ENCODE measurements around the gene CFAP299. TPM values are rescaled to one million over a fixed set of nuclear protein-coding genes. Genes with fewer than 3 reads are reported as not detected.
A peak's percentile ranks its signal among the peaks of the same experiment; 100 is the strongest.
"Not testable (repeated sequence)": the region's sequence is repeated elsewhere in the genome, so short reads cannot be mapped to it uniquely, and the experiment has no call there.

Gene CFAP299
- total and polyA plus RNA-seq, 4 donors = 2.8 to 30.2 (median 6.6) TPM

DNA sequence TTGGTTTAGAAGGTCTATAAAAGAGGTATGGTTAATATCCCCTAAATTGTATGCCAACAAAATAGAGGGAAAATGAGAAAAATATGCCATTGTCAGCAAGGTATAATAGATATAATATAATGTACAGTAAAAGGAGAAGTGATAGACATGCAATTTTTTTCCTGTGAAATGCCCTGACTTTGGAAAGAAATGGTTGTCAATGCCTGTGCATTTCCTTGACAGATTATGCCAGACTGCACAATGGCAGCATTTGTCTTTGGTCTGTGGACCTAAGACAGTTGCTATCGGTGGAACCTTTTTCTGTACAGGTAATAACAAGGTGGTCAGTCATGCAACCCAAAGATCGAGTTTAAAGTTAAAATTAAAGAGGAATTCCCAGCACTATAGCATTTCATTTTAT is 301.7 kb downstream of the CFAP299 start:
- Histone ChIP-seq H3K36me3 (ENCODE audit: control insufficient read depth in 4 of 4, insufficient read depth in 4 of 4, low read length in 4 of 4) (no peaks in the 10 kb centered on the region), H3K9me3 (ENCODE audit: control insufficient read depth in 4 of 4, insufficient read depth in 3 of 4, low read length in 3 of 4) (no peaks in the 10 kb centered on the region), H3K9ac (ENCODE audit: insufficient read depth in 1 of 2, low read length in 2 of 2) (no peak overlapping the region), H3K4me3 (no peak overlapping the region), H3K27me3 (ENCODE audit: control insufficient read depth in 3 of 3, insufficient read depth in 3 of 3, low read length in 2 of 3) (no peaks in the 10 kb centered on the region), H3K4me1 (ENCODE audit: control insufficient read depth in 5 of 5, insufficient read depth in 5 of 5, low read length in 5 of 5) (no peaks in the 10 kb centered on the region), H3K27ac (ENCODE audit: low read depth in 1 of 2, low read length in 1 of 2) (no peak overlapping the region)
- no peak for ATAC-seq (ENCODE audit: insufficient read depth, low FRiP score)
- TF ChIP-seq, protein P1, sequence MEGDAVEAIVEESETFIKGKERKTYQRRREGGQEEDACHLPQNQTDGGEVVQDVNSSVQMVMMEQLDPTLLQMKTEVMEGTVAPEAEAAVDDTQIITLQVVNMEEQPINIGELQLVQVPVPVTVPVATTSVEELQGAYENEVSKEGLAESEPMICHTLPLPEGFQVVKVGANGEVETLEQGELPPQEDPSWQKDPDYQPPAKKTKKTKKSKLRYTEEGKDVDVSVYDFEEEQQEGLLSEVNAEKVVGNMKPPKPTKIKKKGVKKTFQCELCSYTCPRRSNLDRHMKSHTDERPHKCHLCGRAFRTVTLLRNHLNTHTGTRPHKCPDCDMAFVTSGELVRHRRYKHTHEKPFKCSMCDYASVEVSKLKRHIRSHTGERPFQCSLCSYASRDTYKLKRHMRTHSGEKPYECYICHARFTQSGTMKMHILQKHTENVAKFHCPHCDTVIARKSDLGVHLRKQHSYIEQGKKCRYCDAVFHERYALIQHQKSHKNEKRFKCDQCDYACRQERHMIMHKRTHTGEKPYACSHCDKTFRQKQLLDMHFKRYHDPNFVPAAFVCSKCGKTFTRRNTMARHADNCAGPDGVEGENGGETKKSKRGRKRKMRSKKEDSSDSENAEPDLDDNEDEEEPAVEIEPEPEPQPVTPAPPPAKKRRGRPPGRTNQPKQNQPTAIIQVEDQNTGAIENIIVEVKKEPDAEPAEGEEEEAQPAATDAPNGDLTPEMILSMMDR (IDR thresholded peaks at IDR 0.05; ENCODE audit: control extremely low read depth, extremely low read depth) = no peak
- DNase-seq = no peak
- 87 to 89% methylated on average over 2 of the region's 2 CpGs for WGBS, 2 donors

GRCh38 chr4:80646061-80646460 is 310.5 kb downstream of the CFAP299 start:
- TF ChIP-seq, protein P1 (IDR thresholded peaks at IDR 0.05; ENCODE audit: control extremely low read depth, extremely low read depth) = no peak
- H3K36me3 ChIP-seq (ENCODE audit: control insufficient read depth in 4 of 4, insufficient read depth in 4 of 4, low read length in 4 of 4) = no peaks in the 10 kb centered on the region
- no peak for ATAC-seq (ENCODE audit: insufficient read depth, low FRiP score)
- no peak overlapping the region for H3K27ac ChIP-seq (ENCODE audit: low read depth in 1 of 2, low read length in 1 of 2)
- H3K9ac ChIP-seq (ENCODE audit: insufficient read depth in 1 of 2, low read length in 2 of 2) = no peak overlapping the region
- WGBS, 2 donors = 78 to 81% methylated on average over 2 of the region's 2 CpGs
- H3K4me1 ChIP-seq (ENCODE audit: control insufficient read depth in 5 of 5, insufficient read depth in 5 of 5, low read length in 5 of 5) = no peaks in the 10 kb centered on the region
- no peaks in the 10 kb centered on the region for H3K9me3 ChIP-seq (ENCODE audit: control insufficient read depth in 4 of 4, insufficient read depth in 3 of 4, low read length in 3 of 4)
- no peak for DNase-seq
- H3K27me3 ChIP-seq (ENCODE audit: control insufficient read depth in 3 of 3, insufficient read depth in 3 of 3, low read length in 2 of 3) = no peaks in the 10 kb centered on the region
- H3K4me3 ChIP-seq = no peak overlapping the region

DNA sequence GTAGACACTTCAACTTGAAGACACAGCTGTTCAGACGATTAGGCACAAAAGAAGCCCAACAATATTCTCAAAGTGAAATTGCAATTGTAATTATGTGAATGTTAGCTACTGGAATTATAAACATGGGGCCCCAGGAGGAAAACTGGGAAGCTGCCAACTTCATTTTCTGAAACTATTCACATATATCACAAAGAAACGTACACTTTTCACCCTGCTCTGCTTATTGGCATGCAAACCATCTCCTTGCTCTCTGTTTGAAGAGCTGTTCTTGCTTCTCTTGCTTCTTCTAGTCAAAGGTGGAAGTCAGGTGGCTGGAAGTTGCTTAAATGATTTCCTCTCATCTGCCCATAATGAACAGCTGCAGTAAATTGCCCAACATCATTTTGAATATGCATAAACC is 320.1 kb downstream of the CFAP299 start:
- ATAC-seq (ENCODE audit: insufficient read depth, low FRiP score) = no peak

GRCh38 chr4:80670118-80670517 is 334.6 kb downstream of the CFAP299 start:
- H3K9ac ChIP-seq (ENCODE audit: insufficient read depth in 1 of 2, low read length in 2 of 2); H3K27me3 ChIP-seq (ENCODE audit: control insufficient read depth in 3 of 3, insufficient read depth in 3 of 3, low read length in 2 of 3); H3K27ac ChIP-seq (ENCODE audit: low read depth in 1 of 2, low read length in 1 of 2); H3K4me1 ChIP-seq (ENCODE audit: control insufficient read depth in 5 of 5, insufficient read depth in 5 of 5, low read length in 5 of 5); DNase-seq; H3K36me3 ChIP-seq (ENCODE audit: control insufficient read depth in 4 of 4, insufficient read depth in 4 of 4, low read length in 4 of 4); H3K9me3 ChIP-seq (ENCODE audit: control insufficient read depth in 4 of 4, insufficient read depth in 3 of 4, low read length in 3 of 4); H3K4me3 ChIP-seq; ATAC-seq (ENCODE audit: insufficient read depth, low FRiP score): not testable (repeated sequence)
- WGBS, 2 donors = 97 to 99% methylated on average over 3 of the region's 3 CpGs

More for the DNA sequence above, 320.1 kb downstream of the CFAP299 start:
- no peak overlapping the region for H3K27ac ChIP-seq (ENCODE audit: low read depth in 1 of 2, low read length in 1 of 2)
- no peaks in the 10 kb centered on the region for H3K27me3 ChIP-seq (ENCODE audit: control insufficient read depth in 3 of 3, insufficient read depth in 3 of 3, low read length in 2 of 3)
- TF ChIP-seq, protein P1 (IDR thresholded peaks at IDR 0.05; ENCODE audit: control extremely low read depth, extremely low read depth) = no peak
- no peak overlapping the region for H3K4me3 ChIP-seq
- DNase-seq = peak; percentile 51 to 75 (median 69)
- peaks cover 0 to 4% (median 0%) of the 10 kb centered on the region in 5 donors for H3K4me1 ChIP-seq (ENCODE audit: control insufficient read depth in 5 of 5, insufficient read depth in 5 of 5, low read length in 5 of 5)
- WGBS, 2 donors = 60 to 76% methylated on average over 2 of the region's 2 CpGs
- no peaks in the 10 kb centered on the region for H3K36me3 ChIP-seq (ENCODE audit: control insufficient read depth in 4 of 4, insufficient read depth in 4 of 4, low read length in 4 of 4)
- H3K9ac ChIP-seq (ENCODE audit: insufficient read depth in 1 of 2, low read length in 2 of 2) = no peak overlapping the region
- H3K9me3 ChIP-seq (ENCODE audit: control insufficient read depth in 4 of 4, insufficient read depth in 3 of 4, low read length in 3 of 4) = no peaks in the 10 kb centered on the region

All from lung (tissue), 12 donors.